CD4-positive, alpha-beta T cell (primary cell): ENCODE data around the gene SLC31A1. TPM values are rescaled to one million over a fixed set of nuclear protein-coding genes. Genes with fewer than 3 reads are reported as not detected.

Source experiments
- ATAC-seq: fragments of 200-7000 bp; cut with Tn5 transposase; one replicate; pipeline ENCODE4 v1.10.0; 2022; ENCODE audit warnings: mild to moderate bottlenecking; ENCODE audit not compliant: poor library complexity
- CTCF ChIA-PET: fragments of 350-600 bp; sonication (Branson Sonifier 250); formaldehyde crosslinking; loops from one replicate; lab custom pipeline; 2021; ENCODE audit warnings: antibody characterized with exemption, inconsistent platforms; lab: Charles Lee
- POLR2A ChIA-PET: fragments of 350-600 bp; sonication (Branson Sonifier 250); formaldehyde crosslinking; loops from one replicate; lab custom pipeline; 2021; ENCODE audit warnings: antibody characterized with exemption, inconsistent platforms; lab: Charles Lee
- DNase-seq, 14 experiments: peaks; one replicate each; pipeline ENCODE4 v3.0.0-alpha.2; 2013 to 2020; ENCODE audit warnings: mixed read lengths in 2 of 14
- H3K27ac ChIP-seq, 2 donors: one replicate each; pipeline versions ENCODE4 v1.5.1 to v1.7.0; 2013; ENCODE audit warnings: low read length in 2 of 2, low read depth in 1 of 2, mild to moderate bottlenecking in 1 of 2
- H3K27me3 ChIP-seq, 2 experiments: 1 replicate in 1 of 2; 2 replicates in 1 of 2; pipeline versions ENCODE4 v1.6.1 to v1.7.0; 2013; ENCODE audit warnings: low read length in 2 of 2, control low read depth in 1 of 2, mild to moderate bottlenecking in 1 of 2, moderate library complexity in 1 of 2; ENCODE audit not compliant: insufficient read depth in 2 of 2, control insufficient read depth in 1 of 2
- H3K36me3 ChIP-seq: one replicate; pipeline ENCODE4 v1.6.1; 2013; ENCODE audit warnings: low read length, control low read depth; ENCODE audit not compliant: insufficient read depth
- H3K4me1 ChIP-seq: one replicate; pipeline ENCODE4 v1.6.1; 2013; ENCODE audit warnings: low read length, control low read depth; ENCODE audit not compliant: insufficient read depth
- H3K4me3 ChIP-seq: one replicate; pipeline ENCODE4 v1.5.1; 2013; ENCODE audit warnings: mild to moderate bottlenecking, low read length, moderate library complexity
- H3K9me3 ChIP-seq, 2 experiments: 1 replicate in 1 of 2; 2 replicates in 1 of 2; pipeline versions ENCODE4 v1.6.1 to v1.7.0; 2013; ENCODE audit warnings: low read length in 2 of 2, mild to moderate bottlenecking in 2 of 2, control low read depth in 1 of 2, moderate library complexity in 1 of 2; ENCODE audit not compliant: control insufficient read depth in 1 of 2, insufficient read depth in 1 of 2
- H3K27ac Mint-ChIP-seq: one replicate; pipeline ENCODE4 v1.8.0; 2020; ENCODE audit warnings: mixed read lengths
- H3K27me3 Mint-ChIP-seq: one replicate; pipeline ENCODE4 v1.8.0; 2021; ENCODE audit warnings: mixed read lengths
- H3K36me3 Mint-ChIP-seq: one replicate; pipeline ENCODE4 v1.8.0; 2021; ENCODE audit warnings: low read depth, mixed read lengths
- H3K4me1 Mint-ChIP-seq: one replicate; pipeline ENCODE4 v1.8.0; 2021; ENCODE audit warnings: low read depth, mixed read lengths
- H3K4me3 Mint-ChIP-seq: one replicate; pipeline ENCODE4 v1.8.0; 2020; ENCODE audit warnings: mild to moderate bottlenecking, mixed read lengths
- H3K9me3 Mint-ChIP-seq: one replicate; pipeline ENCODE4 v1.8.0; 2020; ENCODE audit warnings: mixed read lengths
- CTCF ChIP-seq: fragments of 200-600 bp; IDR thresholded peaks from one replicate; pipeline ENCODE4 v1.8.0; 2022; ENCODE audit warnings: antibody characterized with exemption, mild to moderate bottlenecking
- intact Hi-C, 2 experiments: fragments of 100-400 bp; cut with DNase I in 1 of 2; cut with micrococcal nuclease in 1 of 2; formaldehyde crosslinking; loops; one replicate each; pipeline versions ENCODE4 v1.15.1 to v1.9.0; 2023 to 2025; cut with DNase I, micrococcal nuclease
- total RNA-seq, 174 experiments: library from RNA in 2 of 174; stranded (reverse) in 2 of 174; gene quantifications; one replicate each; pipeline ENCODE4 v1.2.3 and lab custom pipeline; 2021 to 2026

Gene SLC31A1
- total RNA-seq, 2 experiments from 2014 or later: 12.1 to 12.3 TPM

DNA sequence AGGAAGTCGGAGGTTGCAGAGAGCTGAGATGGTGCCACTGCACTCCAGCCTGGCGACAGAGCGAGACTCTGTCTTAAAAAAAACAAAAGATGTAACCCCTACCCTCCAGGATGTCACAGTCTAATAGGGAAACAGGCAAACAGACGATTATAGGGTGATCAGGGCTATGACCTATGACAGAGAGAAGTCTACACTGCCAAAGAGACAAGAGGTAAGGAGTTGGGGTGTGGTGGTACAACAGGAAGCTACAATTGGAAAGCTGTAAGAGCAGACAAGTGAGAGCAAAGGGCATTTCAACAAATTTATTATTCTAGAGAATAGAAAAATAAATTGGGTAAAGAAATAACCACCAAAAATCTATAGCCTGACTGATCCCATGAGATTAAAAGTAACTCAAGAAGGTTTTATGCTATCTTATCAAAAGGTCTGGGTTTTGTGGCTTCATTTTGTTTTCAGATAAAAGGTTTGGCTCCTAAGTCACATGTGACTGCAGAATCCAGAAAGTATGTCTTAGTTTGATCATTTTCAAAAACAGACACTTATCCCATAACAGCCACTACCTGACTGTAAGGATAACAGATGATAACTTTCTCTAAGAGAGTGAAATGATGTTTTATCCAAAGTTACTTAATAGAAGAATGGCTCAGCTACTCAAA, 46.7 kb downstream of the SLC31A1 start:
- H3K4me1 ChIP-seq: no peaks in the 10 kb centered on the region
- no peak overlapping the region for H3K4me3 ChIP-seq
- H3K27me3 ChIP-seq: no peaks in the 10 kb centered on the region
- peaks cover 68% of the 10 kb centered on the region for H3K36me3 ChIP-seq
- TF ChIP-seq CTCF: no peak
- Mint-ChIP-seq H3K9me3 (no peaks in the 10 kb centered on the region), H3K4me1 (peaks cover 18% of the 10 kb centered on the region), H3K27me3 (no peaks in the 10 kb centered on the region), H3K4me3 (no peak overlapping the region), H3K36me3 (peaks cover 66% of the 10 kb centered on the region), H3K27ac (no peak overlapping the region)
- no peak for DNase-seq
- ChIA-PET POLR2A (no interaction called here), CTCF (no interaction called here)
- ATAC-seq: no peak
- H3K27ac ChIP-seq: no peak overlapping the region
- H3K9me3 ChIP-seq: no peaks in the 10 kb centered on the region
- intact Hi-C loops: no loop called here

DNA sequence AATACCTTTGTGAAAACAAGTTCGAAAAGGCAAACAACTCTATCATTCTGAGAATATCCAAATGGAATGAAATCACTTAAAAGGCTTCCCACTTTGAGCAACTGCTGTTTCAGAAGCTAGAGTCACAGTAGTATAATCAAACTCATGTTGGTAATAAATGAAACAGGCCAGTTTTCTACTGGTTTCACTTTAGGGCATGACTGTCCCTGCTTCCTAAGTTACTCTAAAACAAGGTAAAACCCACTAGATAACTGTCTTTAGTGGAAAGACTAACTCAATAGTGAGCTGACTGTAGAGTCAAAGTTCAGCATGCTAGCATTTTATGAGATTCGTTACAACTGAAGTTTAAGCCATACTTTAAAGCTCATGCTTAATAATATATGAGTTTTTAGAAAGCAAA, 48.0 kb downstream of the SLC31A1 start:
- no peak overlapping the region for H3K27ac Mint-ChIP-seq
- Histone ChIP-seq H3K9me3 (no peaks in the 10 kb centered on the region), H3K36me3 (peaks cover 74% of the 10 kb centered on the region), H3K27me3 (no peaks in the 10 kb centered on the region), H3K4me1 (no peaks in the 10 kb centered on the region), H3K4me3 (no peak overlapping the region), H3K27ac (no peak overlapping the region)
- no peak overlapping the region for H3K4me3 Mint-ChIP-seq
- H3K4me1 Mint-ChIP-seq: peaks cover 18% of the 10 kb centered on the region
- DNase-seq (no peak), ATAC-seq (no peak)
- ChIA-PET CTCF (no interaction called here), POLR2A (interaction anchor here (0.6 to 1.4 kb wide), 2 partner anchors 141 to 311 kb away, joined by 3 to 4 read pairs; partner anchors contain the start of genes C9orf43 and POLE3)
- no peaks in the 10 kb centered on the region for H3K9me3 Mint-ChIP-seq
- H3K27me3 Mint-ChIP-seq: no peaks in the 10 kb centered on the region
- intact Hi-C loops: no loop called here
- no peak for TF ChIP-seq CTCF
- H3K36me3 Mint-ChIP-seq: peaks cover 69% of the 10 kb centered on the region

GRCh38 chr9:113269871-113270270, 48.5 kb downstream of the SLC31A1 start:
- ATAC-seq (no peak), DNase-seq (no peak)
- H3K9me3 Mint-ChIP-seq: no peaks in the 10 kb centered on the region
- ChIA-PET POLR2A (interaction anchor here (0.7 to 1.4 kb wide), 2 partner anchors 12 to 141 kb away, joined by 3 to 4 read pairs; partner anchors contain the start of genes C9orf43 and POLE3), CTCF (no interaction called here)
- H3K9me3 ChIP-seq: no peaks in the 10 kb centered on the region
- H3K27me3 Mint-ChIP-seq: no peaks in the 10 kb centered on the region
- no peak overlapping the region for H3K27ac ChIP-seq
- no peaks in the 10 kb centered on the region for H3K4me1 ChIP-seq
- peaks cover 18% of the 10 kb centered on the region for H3K4me1 Mint-ChIP-seq
- intact Hi-C loops: loop anchor here in 1 of 2 experiments (5.0 to 10.0 kb wide), 2 partner anchors 322 to 1125 kb away; no protein-coding TSS in a partner anchor
- H3K4me3 Mint-ChIP-seq: no peak overlapping the region
- peak overlapping the region; percentile 52 for H3K27ac Mint-ChIP-seq
- H3K27me3 ChIP-seq: no peaks in the 10 kb centered on the region
- TF ChIP-seq CTCF: no peak
- peaks cover 74% of the 10 kb centered on the region for H3K36me3 ChIP-seq
- no peak overlapping the region for H3K4me3 ChIP-seq
- peaks cover 68% of the 10 kb centered on the region for H3K36me3 Mint-ChIP-seq
